Smooth muscle cell of trachea (primary cell): ENCODE data around the gene WDFY4. TPM values are rescaled to one million over a fixed set of nuclear protein-coding genes. Genes with fewer than 3 reads are reported as not detected.

Source experiments
- total RNA-seq: library from RNA; depleted of rRNA; stranded (reverse); fragments of >200 nt; gene quantifications from 2 replicates; pipeline ENCODE4 v1.2.1, GENCODE V29; 2014

The WDFY4 gene, protein sequence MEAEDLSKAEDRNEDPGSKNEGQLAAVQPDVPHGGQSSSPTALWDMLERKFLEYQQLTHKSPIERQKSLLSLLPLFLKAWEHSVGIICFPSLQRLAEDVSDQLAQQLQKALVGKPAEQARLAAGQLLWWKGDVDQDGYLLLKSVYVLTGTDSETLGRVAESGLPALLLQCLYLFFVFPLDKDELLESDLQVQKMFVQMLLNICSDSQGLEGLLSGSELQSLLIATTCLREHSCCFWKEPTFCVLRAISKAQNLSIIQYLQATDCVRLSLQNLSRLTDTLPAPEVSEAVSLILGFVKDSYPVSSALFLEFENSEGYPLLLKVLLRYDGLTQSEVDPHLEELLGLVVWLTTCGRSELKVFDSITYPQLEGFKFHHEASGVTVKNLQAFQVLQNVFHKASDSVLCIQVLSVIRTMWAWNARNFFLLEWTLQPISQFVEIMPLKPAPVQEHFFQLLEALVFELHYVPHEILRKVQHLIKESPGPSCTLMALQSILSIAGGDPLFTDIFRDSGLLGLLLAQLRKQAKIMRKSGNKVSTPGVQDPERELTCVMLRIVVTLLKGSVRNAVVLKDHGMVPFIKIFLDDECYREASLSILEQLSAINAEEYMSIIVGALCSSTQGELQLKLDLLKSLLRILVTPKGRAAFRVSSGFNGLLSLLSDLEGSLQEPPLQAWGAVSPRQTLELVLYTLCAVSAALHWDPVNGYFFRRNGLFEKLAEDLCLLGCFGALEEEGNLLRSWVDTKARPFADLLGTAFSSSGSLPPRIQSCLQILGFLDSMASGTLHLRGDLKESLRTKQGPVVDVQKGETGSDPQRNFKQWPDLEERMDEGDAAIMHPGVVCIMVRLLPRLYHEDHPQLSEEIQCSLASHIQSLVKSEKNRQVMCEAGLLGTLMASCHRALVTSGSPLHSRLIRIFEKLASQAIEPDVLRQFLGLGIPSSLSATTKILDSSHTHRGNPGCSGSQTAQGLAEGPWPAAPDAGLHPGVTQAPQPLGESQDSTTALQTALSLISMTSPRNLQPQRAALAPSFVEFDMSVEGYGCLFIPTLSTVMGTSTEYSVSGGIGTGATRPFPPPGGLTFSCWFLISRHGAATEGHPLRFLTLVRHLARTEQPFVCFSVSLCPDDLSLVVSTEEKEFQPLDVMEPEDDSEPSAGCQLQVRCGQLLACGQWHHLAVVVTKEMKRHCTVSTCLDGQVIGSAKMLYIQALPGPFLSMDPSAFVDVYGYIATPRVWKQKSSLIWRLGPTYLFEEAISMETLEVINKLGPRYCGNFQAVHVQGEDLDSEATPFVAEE (N-terminal part only)
- under 0.01 TPM in 1 of 2 replicates, not detected in the other for total RNA-seq

DNA sequence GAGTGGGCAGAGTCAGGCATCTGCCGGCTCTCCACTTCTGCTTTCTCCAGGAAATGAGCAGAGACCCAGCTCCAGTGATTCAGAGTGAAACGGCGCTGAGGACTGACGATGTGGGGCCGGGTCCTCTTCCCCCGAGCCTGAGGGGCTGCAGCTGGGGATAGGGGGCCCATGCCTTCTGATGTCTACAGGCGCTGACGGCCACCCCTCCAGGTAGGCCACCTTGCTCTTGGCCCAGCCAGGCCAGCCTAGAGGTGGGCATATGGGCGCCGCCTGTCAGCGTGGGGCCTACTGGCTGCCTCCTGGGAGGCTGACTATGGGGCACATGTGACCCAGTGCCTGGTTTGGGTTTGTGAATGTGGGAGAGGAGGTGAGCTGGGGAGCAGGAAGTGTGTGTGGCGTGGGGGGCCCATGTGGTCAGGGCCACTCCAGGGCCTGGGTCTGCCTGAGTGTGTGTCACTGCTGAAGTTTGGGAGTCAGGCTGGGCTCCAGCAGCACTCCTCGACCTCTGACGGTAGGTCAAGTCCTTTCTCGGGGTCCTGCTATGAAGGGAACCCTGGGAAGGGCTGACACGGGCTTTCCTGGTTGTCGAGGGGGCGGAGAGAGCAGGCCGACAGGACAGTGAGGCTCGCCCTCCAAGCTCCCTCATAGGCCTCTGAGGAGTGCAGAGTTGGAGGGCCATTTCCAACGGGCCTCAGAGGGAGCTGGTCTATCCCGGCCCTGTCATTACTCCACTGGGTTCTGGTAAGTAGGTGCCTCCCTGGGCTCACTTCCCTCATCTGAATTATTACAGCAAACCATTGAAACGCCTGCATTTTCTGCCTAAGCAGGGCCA is at the start of gene WDFY4:
TSS of gene WDFY4 (plus strand) at position 82 of the 832 bp plus-strand sequence. CDS start 24,860 bp downstream, outside the sequence.

DNA sequence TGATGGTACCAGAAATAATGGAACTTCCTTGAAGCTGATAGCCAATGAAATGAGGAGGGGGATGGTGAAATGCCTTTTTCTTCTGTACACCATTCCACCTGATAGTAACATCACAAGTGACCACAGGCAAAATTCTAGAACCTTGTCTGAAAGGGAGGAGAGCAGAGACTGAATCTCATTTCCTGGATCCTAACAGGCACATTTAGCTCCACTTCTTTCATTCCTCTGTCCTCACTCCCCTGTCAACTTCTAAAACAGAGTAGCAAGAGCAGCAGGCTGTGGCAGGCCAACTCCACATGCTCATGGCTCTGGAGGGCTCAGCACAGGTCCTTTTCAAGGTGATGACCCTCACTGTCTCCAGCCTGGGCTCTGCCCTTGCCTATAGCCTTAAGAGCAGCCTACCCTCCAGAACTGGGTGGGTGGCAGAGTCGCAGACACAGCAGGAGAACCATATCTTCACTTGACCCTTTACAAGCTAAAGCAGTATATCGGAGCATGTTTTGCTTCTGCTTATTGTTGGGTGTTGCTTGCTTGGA is 255.2 kb downstream of the WDFY4 start, which contains the start of gene LRRC18:
TSS of gene LRRC18 (minus strand) at position 51 of the 536 bp plus-strand sequence. CDS start 25,685 bp downstream, outside the sequence.

Other genes starting within 250 kb of the WDFY4 start
- gene ARHGAP22, start 79.8 kb upstream of the WDFY4 start, total RNA-seq, result 60.2 and 70.8 TPM in 2 replicates